ENCODE data around the gene C9orf43.

GRCh38 chr9:113387560-113388230 lies 22.9 kb upstream of the C9orf43 start:
- no peak for TF ChIP-seq CTCF (conservative IDR thresholded peaks at IDR 0.05 in 1 of 2, IDR thresholded peaks at IDR 0.05 in 1 of 2; ENCODE audit: extremely low read depth in 1 of 2, insufficient read depth in 1 of 2, low read depth in 1 of 2, low read length in 2 of 2)
- TF ChIP-seq EZH2 (IDR thresholded peaks at IDR 0.05; ENCODE audit: borderline replicate concordance, low read length): no peak

Measured in mammary epithelial cell (primary cell).